Uterus (tissue), 2 donors: ENCODE results near the gene VRK2.

Experiments used
- CTCF ChIP-seq, 4 experiments: fragments of 200-600 bp in 2 of 4; fragments of 450-650 bp in 2 of 4; sonication (generic) in 2 of 4; IDR thresholded peaks; one replicate each; pipeline ENCODE4 v1.5.1; 2016 to 2019; ENCODE audit warnings: antibody characterized with exemption in 4 of 4, mild to moderate bottlenecking in 2 of 4, moderate library complexity in 1 of 4
- POLR2A ChIP-seq, 2 donors: fragments of 450-650 bp; IDR thresholded peaks; one replicate each; pipeline ENCODE4 v1.6.1; 2016; ENCODE audit warnings: antibody characterized with exemption in 2 of 2, mild to moderate bottlenecking in 1 of 2, moderate library complexity in 1 of 2

- TF ChIP-seq POLR2A (IDR thresholded peaks at IDR 0.05) (no peak), CTCF (IDR thresholded peaks at IDR 0.05) (no peak)
These were observed 7.7 kb downstream of the VRK2 start for GRCh38 chr2:58054264-58054663.
